ACC112 (cell line): ENCODE measurements around the gene CHD1L.

Experiments
- H2AFZ ChIP-seq: fragments of 200-600 bp; sonication (generic); one replicate; pipeline ENCODE4 v1.6.0; 2017; ENCODE audit warnings: antibody characterized with exemption, low read length; ENCODE audit not compliant: unreplicated experiment
- H3K27ac ChIP-seq: fragments of 200-600 bp; sonication (generic); 2 replicates; pipeline ENCODE4 v1.5.1; 2014; ENCODE audit warnings: low read depth, mild to moderate bottlenecking, antibody characterized with exemption, low read length, moderate library complexity
- H3K27me3 ChIP-seq: fragments of 200-600 bp; sonication (generic); 2 replicates; pipeline ENCODE4 v1.6.1; 2014; ENCODE audit warnings: mild to moderate bottlenecking, antibody characterized with exemption, low read length, moderate library complexity, mixed read lengths; ENCODE audit not compliant: insufficient read depth
- H3K36me3 ChIP-seq: fragments of 200-600 bp; sonication (generic); 2 replicates; pipeline ENCODE4 v1.6.1; 2016; ENCODE audit warnings: mild to moderate bottlenecking, antibody characterized with exemption, low read length, moderate library complexity, mixed read lengths; ENCODE audit not compliant: insufficient read depth
- H3K4me1 ChIP-seq: fragments of 200-600 bp; sonication (generic); one replicate; pipeline ENCODE4 v1.6.1; 2016; ENCODE audit warnings: low read length, mixed read lengths; ENCODE audit not compliant: insufficient read depth, unreplicated experiment, control insufficient read depth
- H3K4me3 ChIP-seq: fragments of 200-600 bp; sonication (generic); 2 replicates; pipeline ENCODE4 v1.5.1; 2014; ENCODE audit warnings: mild to moderate bottlenecking, low read depth, low read length
- H3K79me2 ChIP-seq: fragments of 200-600 bp; sonication (generic); one replicate; pipeline ENCODE4 v1.6.0; 2016; ENCODE audit warnings: low read length; ENCODE audit not compliant: control insufficient read depth, unreplicated experiment, insufficient read depth

The CHD1L gene

GRCh38 chr1:147211577-147211976 is 30.9 kb upstream of the CHD1L start:
- no peak overlapping the region for H3K4me3 ChIP-seq
- H2AFZ ChIP-seq: no peak overlapping the region
- H3K4me1 ChIP-seq: no peaks in the 10 kb centered on the region
- no peaks in the 10 kb centered on the region for H3K79me2 ChIP-seq
- H3K27ac ChIP-seq: no peak overlapping the region
- H3K27me3 ChIP-seq: no peaks in the 10 kb centered on the region
- no peaks in the 10 kb centered on the region for H3K36me3 ChIP-seq

- no peaks in the 10 kb centered on the region for H3K4me1 ChIP-seq
- H3K79me2 ChIP-seq: no peaks in the 10 kb centered on the region
- no peaks in the 10 kb centered on the region for H3K27me3 ChIP-seq
- no peaks in the 10 kb centered on the region for H3K36me3 ChIP-seq
- H3K4me3 ChIP-seq: no peak overlapping the region
- no peak overlapping the region for H3K27ac ChIP-seq
- H2AFZ ChIP-seq: no peak overlapping the region
Observed at GRCh38 chr1:147213271-147213670, 29.2 kb upstream of the CHD1L start.

GRCh38 chr1:147214325-147214724 is 28.2 kb upstream of the CHD1L start:
- no peaks in the 10 kb centered on the region for H3K36me3 ChIP-seq
- no peaks in the 10 kb centered on the region for H3K27me3 ChIP-seq
- H2AFZ ChIP-seq: no peak overlapping the region
- no peaks in the 10 kb centered on the region for H3K79me2 ChIP-seq
- no peaks in the 10 kb centered on the region for H3K4me1 ChIP-seq
- H3K4me3 ChIP-seq: no peak overlapping the region
- no peak overlapping the region for H3K27ac ChIP-seq

- Histone ChIP-seq H3K27me3 (no peaks in the 10 kb centered on the region), H2AFZ (no peak overlapping the region), H3K4me1 (no peaks in the 10 kb centered on the region), H3K36me3 (no peaks in the 10 kb centered on the region), H3K79me2 (no peaks in the 10 kb centered on the region), H3K27ac (no peak overlapping the region), H3K4me3 (no peak overlapping the region)
Observed at GRCh38 chr1:147214842-147215539, 27.5 kb upstream of the CHD1L start.

- Histone ChIP-seq H3K4me1 (no peaks in the 10 kb centered on the region), H3K4me3 (no peak overlapping the region), H3K27ac (no peak overlapping the region), H3K27me3 (no peaks in the 10 kb centered on the region), H3K36me3 (no peaks in the 10 kb centered on the region), H3K79me2 (no peaks in the 10 kb centered on the region), H2AFZ (no peak overlapping the region)
Observed at GRCh38 chr1:147215540-147215916, 27.0 kb upstream of the CHD1L start.

- Histone ChIP-seq H2AFZ (no peak overlapping the region), H3K27ac (no peak overlapping the region), H3K4me3 (no peak overlapping the region), H3K27me3 (no peaks in the 10 kb centered on the region), H3K4me1 (no peaks in the 10 kb centered on the region), H3K36me3 (no peaks in the 10 kb centered on the region), H3K79me2 (no peaks in the 10 kb centered on the region)
Observed at GRCh38 chr1:147216124-147216523, 26.4 kb upstream of the CHD1L start.

- Histone ChIP-seq H3K79me2 (no peaks in the 10 kb centered on the region), H3K4me1 (no peaks in the 10 kb centered on the region), H3K27me3 (no peaks in the 10 kb centered on the region), H3K27ac (no peak overlapping the region), H2AFZ (no peak overlapping the region), H3K36me3 (no peaks in the 10 kb centered on the region), H3K4me3 (no peak overlapping the region)
Observed at GRCh38 chr1:147217141-147217540, 25.3 kb upstream of the CHD1L start.

GRCh38 chr1:147218606-147219005 is 23.9 kb upstream of the CHD1L start:
- H3K27me3 ChIP-seq: no peaks in the 10 kb centered on the region
- H3K79me2 ChIP-seq: no peaks in the 10 kb centered on the region
- H3K4me3 ChIP-seq: no peak overlapping the region
- no peak overlapping the region for H2AFZ ChIP-seq
- no peak overlapping the region for H3K27ac ChIP-seq
- no peaks in the 10 kb centered on the region for H3K36me3 ChIP-seq
- no peaks in the 10 kb centered on the region for H3K4me1 ChIP-seq

- Histone ChIP-seq H3K36me3 (no peaks in the 10 kb centered on the region), H3K79me2 (no peaks in the 10 kb centered on the region), H3K27me3 (no peaks in the 10 kb centered on the region), H3K4me1 (peaks cover 5% of the 10 kb centered on the region), H3K4me3 (no peak overlapping the region), H3K27ac (no peak overlapping the region), H2AFZ (no peak overlapping the region)
Observed at GRCh38 chr1:147223740-147224615, 18.5 kb upstream of the CHD1L start.

GRCh38 chr1:147225193-147225730 is 17.2 kb upstream of the CHD1L start, which contains the start of gene FMO5:
Gene FMO5, minus strand, starts transcription at chr1:147225339. Its CDS starts 310 bp downstream, at chr1:147225029.
- Histone ChIP-seq H3K4me3 (peak within 1 kb of the TSS; percentile 90), H3K4me1 (peaks cover 5% of the 10 kb centered on the region), H3K27ac (no peak within 1 kb of the TSS), H3K79me2 (no peaks in the 10 kb centered on the region), H3K27me3 (no peaks in the 10 kb centered on the region), H2AFZ (peak within 1 kb of the TSS; percentile 99), H3K36me3 (no peaks in the 10 kb centered on the region)
